DMS153 treated with DMSO at 0.1 percent for 48 hours (cell line): ENCODE data around the gene PTPRM.

Experiments
- DNase-seq: peaks from one replicate; lab custom pipeline; 2025; ENCODE audit not compliant: unreplicated experiment; lab: John Stamatoyannopoulos, UW

The PTPRM gene

GRCh38 chr18:7663366-7664312 is 96.5 kb downstream of the PTPRM start:
- no peak for DNase-seq

- DNase-seq, result no peak
Measured at GRCh38 chr18:7666195-7666776, 99.2 kb downstream of the PTPRM start.

GRCh38 chr18:7668392-7668791 is 101.3 kb downstream of the PTPRM start:
- DNase-seq, result no peak

GRCh38 chr18:7669361-7669760 is 102.2 kb downstream of the PTPRM start:
- no peak for DNase-seq

GRCh38 chr18:7671105-7671504 is 104.0 kb downstream of the PTPRM start:
- no peak for DNase-seq

GRCh38 chr18:7676253-7676873 is 109.2 kb downstream of the PTPRM start:
- no peak for DNase-seq

- DNase-seq, result no peak
Measured at GRCh38 chr18:7677001-7677400, 109.9 kb downstream of the PTPRM start.

- DNase-seq, result no peak
Measured at GRCh38 chr18:7677424-7677823, 110.3 kb downstream of the PTPRM start.

- DNase-seq, result no peak
Measured at GRCh38 chr18:7678389-7678788, 111.3 kb downstream of the PTPRM start.

- no peak for DNase-seq
Measured at GRCh38 chr18:7678801-7679200, 111.7 kb downstream of the PTPRM start.

- DNase-seq, result no peak
Measured at GRCh38 chr18:7681298-7681697, 114.2 kb downstream of the PTPRM start.

GRCh38 chr18:7682321-7682720 is 115.2 kb downstream of the PTPRM start:
- DNase-seq, result no peak

- DNase-seq, result no peak
Measured at GRCh38 chr18:7683753-7684152, 116.6 kb downstream of the PTPRM start.

- no peak for DNase-seq
Measured at GRCh38 chr18:7684357-7684756, 117.2 kb downstream of the PTPRM start.

- no peak for DNase-seq
Measured at GRCh38 chr18:7684966-7685365, 117.8 kb downstream of the PTPRM start.

GRCh38 chr18:7686278-7686677 is 119.2 kb downstream of the PTPRM start:
- no peak for DNase-seq

GRCh38 chr18:7688580-7688979 is 121.5 kb downstream of the PTPRM start:
- no peak for DNase-seq

GRCh38 chr18:7691206-7691605 is 124.1 kb downstream of the PTPRM start:
- no peak for DNase-seq

- no peak for DNase-seq
Measured at GRCh38 chr18:7696780-7697179, 129.7 kb downstream of the PTPRM start.

GRCh38 chr18:7697306-7697705 is 130.2 kb downstream of the PTPRM start:
- no peak for DNase-seq

GRCh38 chr18:7711495-7711894 is 144.4 kb downstream of the PTPRM start:
- DNase-seq, result no peak

- DNase-seq, result no peak
Measured at GRCh38 chr18:7720395-7720794, 153.3 kb downstream of the PTPRM start.
